Testis (tissue), 2 donors: Measurements from ENCODE around the gene NEK11.

Source experiments
- CTCF ChIP-seq, 3 experiments: fragments of 450-650 bp in 2 of 3; fragments of 200-600 bp in 1 of 3; sonication (generic) in 1 of 3; IDR thresholded peaks; one replicate each; pipeline ENCODE4 v1.5.1; 2016 to 2019; ENCODE audit warnings: antibody characterized with exemption in 3 of 3, mild to moderate bottlenecking in 2 of 3, moderate library complexity in 1 of 3
- POLR2A ChIP-seq: fragments of 450-650 bp; IDR thresholded peaks from one replicate; pipeline ENCODE4 v1.6.1; 2017; ENCODE audit warnings: antibody characterized with exemption, mild to moderate bottlenecking, moderate library complexity

DNA sequence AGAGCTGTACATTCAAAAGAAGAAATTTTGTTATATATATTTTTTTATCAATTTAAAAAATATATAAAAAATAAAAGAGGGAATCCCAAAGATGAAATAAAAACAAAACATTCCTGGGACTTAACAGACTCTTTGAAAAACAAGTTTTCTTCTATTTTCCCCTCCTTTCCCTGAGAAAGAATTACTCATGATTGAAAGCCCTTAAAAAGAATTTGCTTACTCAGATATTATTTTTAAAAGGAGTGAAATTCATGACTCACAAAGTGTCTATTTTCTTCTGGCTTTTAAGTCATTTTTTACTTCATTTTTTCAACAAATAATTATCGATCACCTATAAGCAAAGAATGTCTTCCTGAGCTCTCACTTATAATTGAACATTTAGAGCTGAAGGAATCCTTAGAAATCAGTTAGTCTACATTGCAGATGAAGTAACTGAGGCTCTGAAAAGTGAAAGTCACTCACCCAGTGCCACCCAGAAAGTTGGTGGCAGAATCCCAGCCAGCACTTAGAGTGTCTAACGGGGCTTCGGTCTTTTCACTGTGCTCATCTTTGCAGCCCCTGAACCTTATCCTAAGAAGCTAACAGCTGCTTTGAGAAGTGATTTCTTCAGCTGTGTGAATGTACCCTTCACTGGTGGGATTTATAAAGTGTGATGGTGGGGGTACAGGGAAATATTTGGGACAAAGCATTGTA lies 312.4 kb downstream of the NEK11 start:
- no peak for TF ChIP-seq CTCF (IDR thresholded peaks at IDR 0.05)
- no peak for TF ChIP-seq POLR2A
